MCF 10A (cell line): Measurements from ENCODE around the gene CENPX. TPM values are rescaled to one million over a fixed set of nuclear protein-coding genes. Genes with fewer than 3 reads are reported as not detected.

Experiments used
- BruUV-seq: library from RNA; stranded (reverse); fragments of 400-500 nt; replicated peaks from 2 replicates; lab custom pipeline; 2021; lab: Mats Ljungman, UMichigan
- CTCF ChIA-PET: fragments of 300-600 bp; sonication (Branson Sonifier 250); formaldehyde crosslinking; extraction: SDS; loops from one replicate; lab custom pipeline; 2021; ENCODE audit warnings: antibody characterized with exemption, inconsistent platforms; lab: Yijun Ruan, JAX
- POLR2A ChIA-PET: fragments of 300-600, 350-650 bp; sonication (Branson Sonifier 250); formaldehyde crosslinking; extraction: SDS; loops from one replicate; lab custom pipeline; 2020; ENCODE audit warnings: antibody characterized with exemption, inconsistent platforms; lab: Yijun Ruan, JAX
- DNase-seq: peaks from one replicate; pipeline ENCODE4 v3.0.0-alpha.2; 2018; ENCODE audit not compliant: unreplicated experiment
- H3K27ac Mint-ChIP-seq: one replicate; pipeline ENCODE4 v1.8.0; 2022; ENCODE audit warnings: mild to moderate bottlenecking, low read depth, mixed read lengths; ENCODE audit not compliant: unreplicated experiment
- H3K27me3 Mint-ChIP-seq: one replicate; pipeline ENCODE4 v1.8.0; 2022; ENCODE audit warnings: mixed read lengths; ENCODE audit not compliant: insufficient read depth, unreplicated experiment
- H3K36me3 Mint-ChIP-seq: one replicate; pipeline ENCODE4 v1.8.0; 2022; ENCODE audit warnings: mild to moderate bottlenecking, moderate library complexity, mixed read lengths; ENCODE audit not compliant: insufficient read depth, unreplicated experiment
- H3K4me1 Mint-ChIP-seq: one replicate; pipeline ENCODE4 v1.8.0; 2022; ENCODE audit warnings: mixed read lengths; ENCODE audit not compliant: insufficient read depth, unreplicated experiment
- H3K4me3 Mint-ChIP-seq: one replicate; pipeline ENCODE4 v1.8.0; 2022; ENCODE audit warnings: mild to moderate bottlenecking, moderate library complexity, mixed read lengths; ENCODE audit not compliant: unreplicated experiment
- H3K9me3 Mint-ChIP-seq: one replicate; pipeline ENCODE4 v1.8.0; 2022; ENCODE audit warnings: mixed read lengths; ENCODE audit not compliant: unreplicated experiment
- intact Hi-C: fragments of 100-400 bp; cut with micrococcal nuclease; formaldehyde crosslinking; loops from 2 replicates; pipeline ENCODE4 v1.14.1; 2022
- total RNA-seq: library from RNA; stranded (reverse); gene quantifications from 2 replicates; pipeline ENCODE4 v1.2.3, GENCODE V29; 2022
- TF ChIP-seq, protein P1 (sequence below): fragments of 200-600 bp; IDR thresholded peaks from one replicate; pipeline ENCODE4 v1.8.0; 2022; ENCODE audit warnings: antibody characterized with exemption, mild to moderate bottlenecking; ENCODE audit not compliant: unreplicated experiment

The CENPX gene
- total RNA-seq, 1 experiment from 2014 or later = 35.6 TPM

DNA sequence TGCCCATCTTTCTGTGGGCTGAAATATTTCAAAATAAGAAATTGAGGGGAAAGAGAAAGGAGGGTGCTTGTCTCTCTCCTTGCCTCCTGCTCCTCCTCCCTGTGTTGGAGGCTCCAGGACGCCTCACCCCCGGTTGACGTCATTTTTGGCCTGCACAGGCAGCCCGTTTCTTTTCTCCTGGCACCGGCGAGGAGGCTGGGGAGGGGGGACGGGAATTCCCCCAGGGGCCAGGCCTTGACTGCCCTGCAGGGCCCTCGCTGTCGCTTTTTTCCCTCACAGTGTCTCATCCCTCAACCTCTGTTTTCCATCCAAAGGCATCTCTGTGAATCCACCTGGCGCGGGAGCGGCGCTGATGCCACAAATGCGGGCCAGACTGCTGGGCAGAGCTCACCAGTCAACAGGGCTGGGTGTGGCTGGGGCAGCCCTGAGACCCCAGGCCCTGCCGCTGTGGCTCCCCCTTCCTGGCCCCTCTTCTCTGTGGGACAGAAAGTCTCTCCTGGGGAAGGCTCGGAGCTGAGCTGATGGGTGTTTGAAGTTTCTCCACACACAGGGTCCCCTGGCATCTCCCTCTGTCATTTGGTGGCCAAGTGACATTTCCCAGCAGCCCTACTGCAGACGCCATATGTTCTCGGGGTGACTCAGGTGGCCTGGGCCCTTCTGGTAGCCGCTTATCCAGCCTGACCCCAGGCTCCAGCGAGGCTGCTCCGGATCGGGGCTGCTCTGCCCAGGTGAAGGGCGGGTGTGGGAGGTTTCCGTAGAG lies 16.0 kb downstream of the CENPX start:
- CTCF ChIA-PET = interaction anchor here (1.0 kb wide), 1 partner anchor 13 kb away, joined by 4 read pairs; no protein-coding TSS in a partner anchor
- Mint-ChIP-seq H3K27ac (no peak overlapping the region), H3K36me3 (peaks cover 12% of the 10 kb centered on the region), H3K9me3 (no peaks in the 10 kb centered on the region), H3K27me3 (no peaks in the 10 kb centered on the region), H3K4me1 (peaks cover 10% of the 10 kb centered on the region), H3K4me3 (no peak overlapping the region)
- no TSS peak for BruUV-seq
- peak; percentile 56 for DNase-seq
- POLR2A ChIA-PET = interaction anchor here (1.0 kb wide), 1 partner anchor 15 kb away, joined by 3 read pairs; no protein-coding TSS in a partner anchor
- intact Hi-C loops = no loop called here
- TF ChIP-seq, protein P1, sequence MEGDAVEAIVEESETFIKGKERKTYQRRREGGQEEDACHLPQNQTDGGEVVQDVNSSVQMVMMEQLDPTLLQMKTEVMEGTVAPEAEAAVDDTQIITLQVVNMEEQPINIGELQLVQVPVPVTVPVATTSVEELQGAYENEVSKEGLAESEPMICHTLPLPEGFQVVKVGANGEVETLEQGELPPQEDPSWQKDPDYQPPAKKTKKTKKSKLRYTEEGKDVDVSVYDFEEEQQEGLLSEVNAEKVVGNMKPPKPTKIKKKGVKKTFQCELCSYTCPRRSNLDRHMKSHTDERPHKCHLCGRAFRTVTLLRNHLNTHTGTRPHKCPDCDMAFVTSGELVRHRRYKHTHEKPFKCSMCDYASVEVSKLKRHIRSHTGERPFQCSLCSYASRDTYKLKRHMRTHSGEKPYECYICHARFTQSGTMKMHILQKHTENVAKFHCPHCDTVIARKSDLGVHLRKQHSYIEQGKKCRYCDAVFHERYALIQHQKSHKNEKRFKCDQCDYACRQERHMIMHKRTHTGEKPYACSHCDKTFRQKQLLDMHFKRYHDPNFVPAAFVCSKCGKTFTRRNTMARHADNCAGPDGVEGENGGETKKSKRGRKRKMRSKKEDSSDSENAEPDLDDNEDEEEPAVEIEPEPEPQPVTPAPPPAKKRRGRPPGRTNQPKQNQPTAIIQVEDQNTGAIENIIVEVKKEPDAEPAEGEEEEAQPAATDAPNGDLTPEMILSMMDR = no peak

DNA sequence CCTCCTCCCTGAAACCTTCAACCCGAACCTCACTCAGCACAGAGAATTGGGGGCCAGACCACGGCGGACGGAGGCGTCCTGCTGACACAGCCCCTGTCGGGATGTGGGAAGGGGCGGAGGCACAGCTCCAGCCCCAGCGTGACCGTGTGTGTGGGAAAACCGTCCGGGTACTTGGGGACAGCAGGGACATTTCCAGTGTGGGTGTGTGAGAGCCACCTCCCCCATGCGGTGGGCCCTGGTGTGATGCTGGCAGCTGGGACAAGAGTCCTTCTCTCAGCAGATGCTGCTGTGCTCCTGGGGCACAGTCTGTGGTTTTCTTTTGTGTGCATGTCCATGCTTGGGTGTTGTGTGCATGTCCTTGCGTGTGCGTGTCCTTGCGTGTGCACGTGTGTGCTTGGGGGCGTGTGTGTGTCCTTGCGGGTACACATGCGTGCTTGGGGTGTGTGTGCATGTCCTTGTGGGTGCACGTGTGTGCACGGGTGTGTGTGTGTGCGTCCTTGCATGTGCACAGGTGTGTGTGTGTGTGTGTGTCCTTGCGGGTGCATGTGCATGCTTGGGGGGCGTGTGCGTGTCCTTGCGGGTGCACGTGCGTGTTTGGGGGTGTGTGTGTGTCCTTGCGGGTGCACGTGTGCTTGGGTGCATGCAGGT lies 16.9 kb downstream of the CENPX start:
- H3K27ac Mint-ChIP-seq = no peak overlapping the region
- ChIA-PET POLR2A (no interaction called here), CTCF (interaction anchor here (0.5 to 1.2 kb wide), 2 partner anchors 16 to 53 kb away, joined by 3 to 5 read pairs; no protein-coding TSS in a partner anchor)

DNA sequence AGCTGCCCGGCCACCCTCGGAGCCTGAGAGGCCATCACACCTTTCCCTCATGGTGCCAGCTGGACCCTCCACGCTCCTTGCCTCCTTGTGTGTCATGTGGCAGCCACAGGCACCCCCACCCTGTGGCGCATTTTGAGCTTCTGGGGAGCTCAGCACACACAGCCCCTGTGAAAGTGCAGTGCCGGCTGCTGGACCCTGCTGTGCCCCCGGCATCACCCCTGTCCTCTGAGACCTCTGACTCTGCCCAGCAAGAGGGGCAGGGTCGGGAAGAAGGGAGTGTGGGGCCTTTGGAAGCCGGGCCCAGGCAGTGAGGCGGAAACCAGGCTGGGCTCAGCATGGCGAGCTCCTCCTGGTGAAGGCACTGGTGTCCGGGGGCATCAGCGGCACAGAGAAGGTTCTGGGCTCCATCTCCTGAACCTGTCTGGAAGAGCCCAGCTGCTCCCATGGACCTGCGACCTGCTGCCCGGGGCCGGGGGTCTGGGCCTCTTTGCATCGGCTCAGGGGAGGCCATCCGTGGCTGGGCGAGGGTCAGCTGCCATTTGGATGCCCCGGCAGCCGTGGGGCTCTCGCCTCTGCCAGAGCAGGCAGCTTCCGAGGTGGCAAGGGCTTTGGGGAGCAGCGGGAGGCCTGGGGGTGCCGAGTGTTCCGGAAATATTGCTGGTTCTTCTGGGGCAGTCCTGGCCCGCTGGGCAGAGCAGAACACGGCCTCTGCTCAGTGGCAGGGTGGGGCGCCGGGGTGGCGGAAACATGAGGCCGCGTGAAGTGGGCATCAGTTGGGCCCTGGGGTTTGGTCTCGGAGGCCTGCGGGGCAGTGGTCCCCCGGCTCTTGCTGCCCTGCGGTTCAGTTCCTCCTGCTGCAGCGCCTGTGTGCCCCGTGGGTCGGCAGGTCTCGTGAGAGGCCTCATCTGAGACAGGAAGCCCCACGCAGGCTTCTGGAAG lies 17.9 kb downstream of the CENPX start:
- H3K4me3 Mint-ChIP-seq = no peak overlapping the region
- H3K9me3 Mint-ChIP-seq = no peaks in the 10 kb centered on the region
- peaks cover 8% of the 10 kb centered on the region for H3K36me3 Mint-ChIP-seq
- intact Hi-C loops = no loop called here
- H3K4me1 Mint-ChIP-seq = peaks cover 10% of the 10 kb centered on the region
- no peak for DNase-seq
- CTCF ChIA-PET = interaction anchor here (0.6 to 1.9 kb wide), 5 partner anchors 17 to 70 kb away, joined by 3 to 6 read pairs (median 4); partner anchors contain the start of gene NOTUM
- TF ChIP-seq, protein P1 = no peak
- no TSS peak for BruUV-seq
- POLR2A ChIA-PET = interaction anchor here (0.6 to 3.7 kb wide), 6 partner anchors 13 to 79 kb away, joined by 3 to 31 read pairs (median 14); partner anchors contain the start of genes CENPX and LRRC45
- no peaks in the 10 kb centered on the region for H3K27me3 Mint-ChIP-seq
- H3K27ac Mint-ChIP-seq = no peak overlapping the region

More for the DNA sequence above, 16.9 kb downstream of the CENPX start:
- intact Hi-C loops = no loop called here
- Mint-ChIP-seq H3K27me3 (no peaks in the 10 kb centered on the region), H3K36me3 (peaks cover 12% of the 10 kb centered on the region), H3K9me3 (no peaks in the 10 kb centered on the region), H3K4me1 (peaks cover 10% of the 10 kb centered on the region), H3K4me3 (no peak overlapping the region)
- no peak for DNase-seq
- TF ChIP-seq, protein P1 = no peak
- no TSS peak for BruUV-seq
